Stimulated activated CD4-positive, alpha-beta T cell treated with anti-CD3 and anti-CD28 coated beads, Interleukin-1b, Interleukin-23, amount 100 ng/mL, for 1 hour (primary cell): ENCODE data around the gene TSPAN3.

Source experiments
- DNase-seq, 2 donors: peaks; one replicate each; pipeline ENCODE4 v3.0.0-alpha.2; 2020; ENCODE audit warnings: low read depth in 2 of 2

TSPAN3 gene

GRCh38 chr15:77033729-77034671 is 36.9 kb downstream of the TSPAN3 start:
- DNase-seq, result no peak

GRCh38 chr15:77033417-77033728 is 37.5 kb downstream of the TSPAN3 start:
- DNase-seq, result no peak

GRCh38 chr15:77032647-77033416 is 38.1 kb downstream of the TSPAN3 start:
- no peak for DNase-seq

- no peak for DNase-seq
These were observed 38.8 kb downstream of the TSPAN3 start for GRCh38 chr15:77032052-77032646.

GRCh38 chr15:77031376-77032050 is 39.4 kb downstream of the TSPAN3 start:
- no peak for DNase-seq

- no peak for DNase-seq
These were observed 40.0 kb downstream of the TSPAN3 start for GRCh38 chr15:77030928-77031375.

GRCh38 chr15:77030048-77030927 is 40.6 kb downstream of the TSPAN3 start:
- DNase-seq, result no peak

GRCh38 chr15:77029166-77030047 is 41.5 kb downstream of the TSPAN3 start:
- DNase-seq, result no peak

GRCh38 chr15:77028451-77029165 is 42.3 kb downstream of the TSPAN3 start:
- no peak for DNase-seq

- DNase-seq, result no peak
These were observed 43.0 kb downstream of the TSPAN3 start for GRCh38 chr15:77027697-77028450.

- DNase-seq, result no peak
These were observed 43.7 kb downstream of the TSPAN3 start for GRCh38 chr15:77027111-77027696.

- no peak for DNase-seq
These were observed 44.3 kb downstream of the TSPAN3 start for GRCh38 chr15:77026501-77027110.

- DNase-seq, result no peak
These were observed 44.9 kb downstream of the TSPAN3 start for GRCh38 chr15:77025941-77026411.

- DNase-seq, result no peak
These were observed 45.6 kb downstream of the TSPAN3 start for GRCh38 chr15:77025083-77025901.

- DNase-seq, result peak in 1 of 2 donors; percentile 63
These were observed 46.4 kb downstream of the TSPAN3 start for GRCh38 chr15:77024273-77025082.
